LNCAP (cell line): Measurements from ENCODE around the gene PXDN.

ENCODE experiments used
- CTCF ChIP-seq: fragments of 450-650 bp; IDR thresholded peaks from 2 replicates; pipeline ENCODE4 v1.5.1; 2017; ENCODE audit warnings: mild to moderate bottlenecking

The PXDN gene

DNA sequence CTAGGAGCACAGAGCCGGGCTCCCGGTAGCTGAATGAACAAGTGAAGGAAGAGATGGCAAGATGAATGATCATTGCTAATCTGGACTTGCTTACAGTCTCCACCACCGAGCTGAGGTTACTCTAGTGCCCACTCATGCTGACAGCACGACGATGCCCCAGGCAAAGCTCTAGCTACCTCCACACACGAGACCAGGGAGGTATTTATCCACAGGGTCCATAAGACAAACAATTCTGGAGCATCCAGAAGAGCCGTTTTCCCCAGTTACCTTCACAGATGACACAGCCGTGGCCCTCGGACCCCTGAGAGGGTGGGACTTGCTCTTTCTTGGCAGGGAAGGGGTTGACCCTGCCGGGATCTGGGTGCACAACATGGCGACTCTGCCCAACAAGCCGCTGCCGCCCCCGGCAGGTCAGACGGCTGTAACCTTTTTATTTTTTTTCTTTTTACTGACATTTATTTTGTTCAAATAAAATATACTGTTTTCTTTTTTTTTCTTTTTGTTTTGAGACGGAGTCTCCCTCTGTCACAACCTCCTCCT lies 120.3 kb downstream of the PXDN start:
- no peak for TF ChIP-seq CTCF

- no peak for TF ChIP-seq CTCF
Measured at GRCh38 chr2:1622521-1623200, 121.7 kb downstream of the PXDN start.

DNA sequence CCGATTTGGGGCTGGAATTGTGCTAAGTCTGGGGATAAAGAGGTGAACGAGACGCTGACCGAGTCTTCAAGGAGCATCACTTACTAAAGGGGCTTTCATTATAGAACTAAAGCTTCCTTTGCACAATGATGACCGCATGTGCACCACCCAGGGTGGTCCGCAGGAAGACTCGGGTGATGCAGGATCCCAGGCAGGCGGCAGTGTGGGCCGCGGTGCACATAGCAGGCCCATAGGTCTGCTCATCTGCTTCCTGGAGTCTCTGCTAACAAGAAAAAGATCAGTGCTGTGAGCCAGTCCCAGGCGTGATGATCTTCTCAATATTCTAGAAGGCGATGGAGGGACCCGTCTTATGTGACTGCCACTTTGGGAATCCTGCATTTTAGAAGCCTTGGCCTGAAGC lies 122.8 kb downstream of the PXDN start:
- no peak for TF ChIP-seq CTCF

DNA sequence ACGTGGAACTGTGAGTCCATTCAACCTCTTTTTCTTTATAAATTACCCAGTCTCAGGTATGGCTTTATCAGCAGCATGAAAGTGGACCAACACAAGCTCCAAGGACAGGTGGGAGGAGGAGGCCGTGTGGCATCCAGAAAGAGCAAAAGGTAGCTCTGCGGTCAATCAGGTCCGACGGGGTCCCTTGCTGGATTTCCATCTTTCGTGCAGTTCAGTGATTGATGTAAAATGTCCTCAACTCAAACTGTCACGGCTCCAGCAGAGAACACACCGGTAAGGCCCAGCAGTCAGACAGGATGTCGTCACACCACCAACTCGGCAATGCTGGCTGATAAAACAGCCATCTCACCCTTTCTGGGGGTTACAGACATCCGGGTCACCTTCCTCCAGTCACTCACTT lies 123.3 kb downstream of the PXDN start:
- no peak for TF ChIP-seq CTCF

DNA sequence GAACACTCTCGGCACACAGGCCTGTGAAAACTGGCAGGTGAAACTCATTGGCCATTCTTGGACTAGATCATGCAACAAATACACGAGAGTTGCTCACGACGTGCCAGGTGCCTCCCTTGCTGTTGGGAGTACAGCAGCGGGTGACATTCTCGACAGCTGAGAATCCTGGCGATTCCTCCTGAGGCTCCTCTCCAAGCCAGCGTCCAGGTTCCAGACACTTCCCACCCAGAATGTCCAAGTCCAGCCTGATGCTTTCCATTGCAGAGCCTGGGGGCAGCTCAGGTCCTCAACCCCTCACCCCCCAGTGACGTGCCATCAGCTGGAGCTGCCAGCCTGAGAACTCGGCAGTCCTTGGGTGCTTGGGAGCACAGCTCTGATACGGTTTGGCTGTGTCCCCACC lies 124.2 kb downstream of the PXDN start:
- no peak for TF ChIP-seq CTCF

DNA sequence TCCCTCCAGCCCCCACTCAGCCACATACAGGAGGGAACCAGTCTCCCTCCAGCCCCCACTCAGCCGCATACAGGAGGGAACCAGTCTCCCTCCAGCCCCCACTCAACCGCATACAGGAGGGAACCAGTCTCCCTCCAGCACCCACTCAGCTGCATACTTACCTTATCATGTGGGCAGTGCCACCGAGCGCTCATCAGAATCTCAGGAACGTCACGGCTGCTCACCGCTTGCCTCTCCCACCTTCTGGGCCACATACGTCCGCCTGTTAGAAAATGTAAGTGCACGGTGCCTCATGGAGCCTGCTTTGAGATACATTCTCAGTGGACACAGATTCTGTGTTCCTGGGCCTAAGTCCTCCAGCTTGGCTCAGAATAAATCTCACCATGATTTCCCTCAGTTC lies 124.8 kb downstream of the PXDN start:
- no peak for TF ChIP-seq CTCF

GRCh38 chr2:1618974-1619373 lies 125.3 kb downstream of the PXDN start:
- no peak for TF ChIP-seq CTCF
